ENCODE data around the gene SVIL. TPM values are rescaled to one million over a fixed set of nuclear protein-coding genes. Genes with fewer than 3 reads are reported as not detected.

SVIL gene
- total and polyA plus RNA-seq, 2 of the 13 experiments (the other 11 are each of a cell fraction or from before 2014, with no cell fraction given) = 3.9 to 12.1 TPM

- H3K27me3 ChIP-seq (ENCODE audit: control insufficient read depth in 1 of 2, insufficient read depth in 2 of 2, low read length in 2 of 2) = no peaks in the 10 kb centered on the region
- H3K4me1 ChIP-seq (ENCODE audit: insufficient read depth, low read length) = peaks cover 55% of the 10 kb centered on the region
- no peak overlapping the region for H2AFZ ChIP-seq (ENCODE audit: low read length)
- intact Hi-C loops (cut with micrococcal nuclease; ENCODE audit: unreplicated experiment) (no loop called here), in situ Hi-C loops (cut with HindIII; ENCODE audit: extremely low pct_ligation_motif_present, low pct_unique_long_range_greater_than_20kb) (no loop called here)
- no peak overlapping the region for H3K4me2 ChIP-seq (ENCODE audit: low read depth, low read length)
- no peaks in the 10 kb centered on the region for H3K36me3 ChIP-seq (replicated peaks in 1 of 2; ENCODE audit: control insufficient read depth in 1 of 2, insufficient read depth in 2 of 2, low read length in 2 of 2)
- H3K9ac ChIP-seq (ENCODE audit: insufficient read depth, low read depth, low read length) = no peak overlapping the region
- no peaks in the 10 kb centered on the region for H3K79me2 ChIP-seq (ENCODE audit: insufficient read depth, low read length)
- POLR2A ChIA-PET = no interaction called here
- H4K20me1 ChIP-seq (ENCODE audit: insufficient read depth, low read length) = no peaks in the 10 kb centered on the region; the same call in 1 of the 2 replicates
- CTCF ChIA-PET (ENCODE audit: low intra/inter-chr PET ratio, low total read pairs) = no interaction called here
- no peak overlapping the region for H3K27ac ChIP-seq (ENCODE audit: extremely low read length, insufficient read depth, low read length)
- no TSS peak for BruUV-seq (replicated peaks)
- H3K4me3 ChIP-seq (replicated peaks in 1 of 3; ENCODE audit: insufficient read depth in 1 of 3, low read depth in 2 of 3, low read length in 3 of 3) = no peak overlapping the region
- DNase-seq (ENCODE audit: low spot score) (no peak), ATAC-seq (no peak), FAIRE-seq (no peak)
- no peaks in the 10 kb centered on the region for H3K9me3 ChIP-seq (ENCODE audit: low read length)
- TF ChIP-seq ZBTB7A (CRISPR knock-in tag; IDR thresholded peaks at IDR 0.05) (no peak), ARNT2 (CRISPR knock-in tag; IDR thresholded peaks at IDR 0.05; ENCODE audit: low read depth) (no peak), MED8 (CRISPR knock-in tag; IDR thresholded peaks at IDR 0.05; ENCODE audit: insufficient replicate concordance) (no peak), KAT7 (CRISPR knock-in tag; IDR thresholded peaks at IDR 0.05; ENCODE audit: borderline replicate concordance) (no peak), HNF1B (CRISPR knock-in tag; IDR thresholded peaks at IDR 0.05) (no peak)
- TF ChIP-seq, protein P1, sequence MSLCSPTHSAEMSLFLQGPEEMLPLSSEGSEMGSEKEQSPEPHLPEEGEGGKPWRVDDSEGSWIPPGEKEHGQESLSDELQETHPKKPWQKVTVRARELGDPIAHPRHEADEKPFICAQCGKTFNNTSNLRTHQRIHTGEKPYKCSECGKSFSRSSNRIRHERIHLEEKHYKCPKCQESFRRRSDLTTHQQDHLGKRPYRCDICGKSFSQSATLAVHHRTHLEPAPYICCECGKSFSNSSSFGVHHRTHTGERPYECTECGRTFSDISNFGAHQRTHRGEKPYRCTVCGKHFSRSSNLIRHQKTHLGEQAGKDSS (CRISPR knock-in tag; IDR thresholded peaks at IDR 0.05; ENCODE audit: borderline replicate concordance, low read depth) = no peak
- 94% methylated on average over 4 of the region's 4 CpGs for WGBS (ENCODE audit: low lambda C conversion rate)
Observed at GRCh38 chr10:29631049-29631339, 3.8 kb downstream of the SVIL start.
